Thyroid gland (tissue), 4 donors: ENCODE data around the gene STRC. TPM values are rescaled to one million over a fixed set of nuclear protein-coding genes. Genes with fewer than 3 reads are reported as not detected.
"Not testable (repeated sequence)": the region's sequence is repeated elsewhere in the genome, so short reads cannot be mapped to it uniquely, and the experiment has no call there.

Experiments used
- DNase-seq, 2 donors: peaks; one replicate each; pipeline ENCODE4 v3.0.0-alpha.2; 2019
- H3K27ac ChIP-seq, 3 donors: fragments of 200-600 bp; sonication (generic); 1 replicate in 2 of 3; 2 replicates in 1 of 3; pipeline ENCODE4 v1.5.1; 2016 to 2019; ENCODE audit warnings: mild to moderate bottlenecking in 1 of 3, moderate library complexity in 1 of 3
- H3K27me3 ChIP-seq: fragments of 200-600 bp; sonication (generic); one replicate; pipeline ENCODE4 v1.5.1; 2019
- H3K36me3 ChIP-seq, 2 donors: fragments of 200-600 bp; sonication (generic); one replicate each; pipeline ENCODE4 v1.5.1; 2016 to 2019
- H3K4me1 ChIP-seq, 2 donors: fragments of 200-600 bp; sonication (generic); one replicate each; pipeline ENCODE4 v1.5.1; 2017 to 2019
- H3K4me3 ChIP-seq, 3 donors: fragments of 200-600 bp; sonication (generic); replicated peaks in 1 of 3; 1 replicate in 2 of 3; 2 replicates in 1 of 3; pipeline ENCODE4 v1.5.1; 2016; ENCODE audit warnings: mild to moderate bottlenecking in 1 of 3
- H3K9me3 ChIP-seq: fragments of 200-600 bp; sonication (generic); one replicate; pipeline ENCODE4 v1.5.1; 2017
- POLR2A ChIP-seq, 2 donors: fragments of 450-650 bp; IDR thresholded peaks; one replicate each; pipeline ENCODE4 v1.6.1; 2017; ENCODE audit warnings: antibody characterized with exemption in 2 of 2, mild to moderate bottlenecking in 2 of 2, moderate library complexity in 1 of 2
- WGBS, 2 donors: methylation state at CpG; one replicate each; pipeline ENCODE4 v1.1.5; 2017; 5-methylcytosine and 5-hydroxymethylcytosine counted together
- intact Hi-C: fragments of 100-400 bp; cut with DNase I; formaldehyde crosslinking; loops from one replicate; pipeline ENCODE4 v1.15.1; 2023
- total RNA-seq, 4 donors: library from RNA; depleted of rRNA; stranded (reverse); fragments of >200 nt; gene quantifications; one replicate each; pipeline ENCODE4 v1.2.3, GENCODE V29; 2016
- TF ChIP-seq, protein P1 (sequence below), 6 experiments: fragments of 200-600 bp in 3 of 6; fragments of 450-650 bp in 3 of 6; sonication (generic) in 3 of 6; IDR thresholded peaks; one replicate each; pipeline ENCODE4 v1.5.1; 2016 to 2019; ENCODE audit warnings: antibody characterized with exemption in 6 of 6, mild to moderate bottlenecking in 2 of 6, inconsistent platforms in 1 of 6, moderate library complexity in 1 of 6

Gene STRC
- total RNA-seq: 1 to 10 TPM in 3 of 4 donors, under 1 TPM in 1; 0.13 to 1.3 (median 1.2) TPM

DNA sequence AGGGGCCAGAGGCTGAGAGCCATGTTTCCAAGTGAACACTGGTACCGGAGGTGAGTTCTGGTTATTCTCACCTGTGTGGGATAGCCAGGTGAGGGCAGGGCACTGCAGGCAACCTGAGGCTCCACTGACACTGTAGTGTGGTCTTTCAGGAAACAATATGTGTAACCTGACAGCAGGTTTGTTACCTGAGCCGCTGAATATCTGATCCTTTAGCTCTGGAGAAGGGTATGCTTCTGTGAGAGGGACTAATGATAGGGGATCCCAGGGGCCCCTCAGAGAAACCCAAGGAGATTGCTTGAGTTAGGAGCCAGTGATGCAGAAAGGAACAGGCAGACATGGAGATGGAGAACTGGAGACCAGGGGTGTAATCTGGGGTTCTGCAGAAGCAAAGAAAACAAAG lies at the start of gene STRC:
Gene STRC, minus strand, starts transcription at position 101 of the 400 bp plus-strand sequence. Its CDS starts 78 bp downstream, at position 23.
- H3K27me3 ChIP-seq, H3K9me3 ChIP-seq, intact Hi-C loops, H3K4me3 ChIP-seq, DNase-seq, H3K36me3 ChIP-seq, H3K27ac ChIP-seq, H3K4me1 ChIP-seq: not testable (repeated sequence)
- no CpG with 5 or more reads among the region's 2 CpGs for WGBS, 2 donors

DNA sequence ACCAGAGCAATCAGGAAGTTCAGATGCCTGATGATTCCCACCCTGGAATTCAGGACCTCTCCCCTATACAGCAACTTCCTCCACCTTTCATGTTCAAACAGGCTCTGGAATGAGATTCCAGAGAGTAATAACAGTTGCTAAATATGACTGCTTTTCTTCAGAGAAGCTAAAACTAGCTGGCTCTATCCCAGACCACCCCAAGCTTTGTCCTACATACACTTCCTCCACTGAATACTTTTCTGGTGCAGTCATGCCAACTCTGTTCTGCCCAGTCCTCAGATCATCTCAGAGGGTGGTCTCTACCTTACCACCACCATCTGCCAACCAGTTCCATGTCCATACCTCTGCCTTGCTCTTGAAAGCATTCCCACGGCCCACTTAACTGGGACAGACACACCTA lies 47.6 kb upstream of the STRC start:
- H3K27me3 ChIP-seq, H3K4me3 ChIP-seq, DNase-seq, H3K9me3 ChIP-seq, H3K4me1 ChIP-seq, H3K27ac ChIP-seq, intact Hi-C loops, H3K36me3 ChIP-seq: not testable (repeated sequence)
- WGBS, 2 donors: no CpG with 5 or more reads among the region's 1 CpG

DNA sequence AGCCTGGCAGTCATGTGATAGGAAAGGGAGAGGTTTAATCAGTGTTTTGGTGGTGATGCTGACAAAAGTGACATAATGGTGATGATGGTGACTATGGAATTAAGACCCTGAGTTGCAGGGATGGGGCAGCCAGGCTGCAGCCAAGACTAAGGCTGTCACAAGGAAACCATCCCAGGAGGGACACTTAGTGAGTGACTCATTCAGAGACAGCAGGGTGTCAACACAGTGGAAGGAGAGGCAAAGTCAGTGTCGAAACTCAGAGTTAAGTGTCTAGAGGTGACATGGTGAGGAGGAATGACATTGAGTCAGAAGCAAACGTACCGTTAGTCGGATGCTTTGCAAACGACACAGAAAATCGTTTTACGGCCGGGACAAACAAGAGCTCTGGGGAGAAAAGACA lies 44.7 kb upstream of the STRC start:
- H3K9me3 ChIP-seq, DNase-seq, H3K36me3 ChIP-seq, intact Hi-C loops, H3K27me3 ChIP-seq, H3K4me3 ChIP-seq, H3K27ac ChIP-seq, H3K4me1 ChIP-seq: not testable (repeated sequence)
- WGBS, 2 donors: no CpG with 5 or more reads among the region's 8 CpGs

DNA sequence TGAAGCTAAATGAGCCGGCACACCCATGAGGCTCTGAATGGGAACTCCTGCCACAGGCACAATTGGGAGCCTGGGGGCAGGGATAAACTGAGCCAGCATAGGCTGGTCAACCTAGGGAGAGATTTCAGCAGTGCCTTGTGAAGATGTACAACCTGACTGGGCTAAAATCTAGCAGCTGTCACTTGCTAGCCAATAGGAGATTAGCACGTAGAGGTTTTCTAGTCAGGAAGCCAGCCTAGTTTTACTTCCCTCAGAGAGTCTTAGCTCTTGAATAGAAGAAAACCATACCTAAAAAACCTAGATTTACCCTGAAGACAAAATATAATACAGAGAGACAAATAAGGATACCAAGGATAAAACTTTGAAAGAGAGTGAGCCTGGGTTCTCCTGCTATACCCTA lies 43.7 kb upstream of the STRC start:
- H3K27me3 ChIP-seq, H3K4me3 ChIP-seq, intact Hi-C loops, H3K36me3 ChIP-seq, DNase-seq, H3K9me3 ChIP-seq, H3K4me1 ChIP-seq, H3K27ac ChIP-seq: not testable (repeated sequence)
- WGBS, 2 donors: no CpG with 5 or more reads among the region's 2 CpGs

DNA sequence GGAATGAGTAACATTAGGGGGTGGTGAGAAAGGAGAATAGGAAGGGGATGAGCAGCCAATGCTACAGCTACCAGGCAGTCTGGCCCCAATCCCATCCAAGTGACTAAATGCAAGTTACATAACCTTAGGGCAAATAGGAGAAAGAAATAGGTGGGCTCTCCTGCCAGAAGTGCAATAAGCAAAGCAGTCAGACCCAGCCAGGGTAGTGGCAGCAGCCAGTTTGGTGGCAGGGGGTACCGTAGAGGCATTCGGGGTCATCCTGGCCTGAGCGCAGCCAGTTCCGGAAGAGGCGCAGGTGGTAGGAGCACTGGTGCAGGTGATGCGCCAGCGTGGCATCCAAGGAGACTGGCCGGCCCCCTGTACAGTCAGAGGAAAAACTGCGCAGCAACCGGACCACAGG lies 41.1 kb upstream of the STRC start:
- H3K9me3 ChIP-seq, H3K27me3 ChIP-seq, H3K4me3 ChIP-seq, H3K36me3 ChIP-seq, intact Hi-C loops, DNase-seq, H3K27ac ChIP-seq, H3K4me1 ChIP-seq: not testable (repeated sequence)
- WGBS, 2 donors: no CpG with 5 or more reads among the region's 10 CpGs

DNA sequence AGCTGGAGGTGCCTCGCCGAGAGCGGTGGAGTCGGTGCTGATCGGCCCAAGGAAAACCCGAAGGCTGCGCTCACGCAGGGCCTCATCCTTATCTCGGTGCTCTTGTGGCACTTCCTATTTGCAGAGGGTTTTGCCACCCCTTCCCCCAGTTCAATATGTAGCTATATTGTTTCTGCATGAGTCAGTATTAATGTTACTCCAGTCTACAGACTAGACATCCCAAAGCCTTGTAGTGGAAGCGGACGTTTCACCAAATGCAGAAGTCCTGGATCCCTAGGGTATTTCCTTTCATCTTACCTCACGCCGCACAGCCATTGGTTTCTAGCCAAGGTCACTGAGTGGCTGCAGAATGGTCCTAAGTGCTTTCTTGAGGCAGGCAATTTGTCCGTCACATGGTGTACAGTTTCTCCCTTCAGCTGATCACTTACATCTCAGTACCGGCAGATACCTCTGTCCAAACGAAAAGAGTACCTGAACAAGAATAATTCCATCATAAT lies 30.9 kb upstream of the STRC start:
- H3K36me3 ChIP-seq, H3K4me1 ChIP-seq, H3K27ac ChIP-seq, H3K27me3 ChIP-seq, DNase-seq, intact Hi-C loops, H3K9me3 ChIP-seq, H3K4me3 ChIP-seq: not testable (repeated sequence)
- 94 to 96% methylated on average over 7 to 16 of the region's 16 CpGs for WGBS, 2 donors

DNA sequence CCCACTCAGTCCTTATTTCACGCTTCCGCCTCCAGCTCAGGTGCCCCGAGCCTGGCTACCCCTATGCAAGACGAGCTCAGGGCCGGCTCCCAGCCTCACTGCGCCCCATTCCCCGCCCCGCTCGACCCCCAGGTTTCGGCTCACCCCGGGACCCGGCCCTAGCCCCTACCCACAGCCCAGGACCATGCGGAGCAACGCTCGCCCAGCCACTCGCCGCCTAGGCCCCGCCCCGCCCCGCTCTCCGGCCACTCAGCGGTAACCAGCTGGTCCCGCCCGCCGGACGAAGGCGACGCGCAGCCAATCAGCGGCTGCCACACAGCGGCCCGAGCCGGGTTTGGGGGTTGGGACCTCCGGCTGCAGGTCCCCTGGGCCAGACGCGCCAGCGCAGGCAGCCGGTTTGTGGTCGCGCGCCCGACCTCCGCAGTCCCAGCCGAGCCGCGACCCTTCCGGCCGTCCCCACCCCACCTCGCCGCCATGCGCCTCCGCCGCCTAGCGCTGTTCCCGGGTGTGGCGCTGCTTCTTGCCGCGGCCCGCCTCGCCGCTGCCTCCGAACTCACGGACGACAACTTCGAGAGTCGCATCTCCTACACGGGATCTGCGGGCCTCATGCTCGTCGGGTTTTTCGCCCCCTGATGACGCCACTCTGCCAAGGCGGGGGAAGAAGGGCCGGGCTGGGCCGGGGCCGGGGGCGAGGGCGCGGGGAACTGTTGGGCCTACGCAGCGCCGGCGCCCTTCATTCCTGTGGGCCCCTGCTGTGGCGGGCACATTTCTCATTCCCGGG lies 30.2 kb upstream of the STRC start, which contains the start of gene CATSPER2:
Gene CATSPER2, minus strand, starts transcription at position 196 of the 781 bp plus-strand sequence. CDS start 783 bp downstream, outside the sequence.
- 83 to 91% methylated on average over 63 to 78 of the region's 85 CpGs for WGBS, 2 donors
- no peak within 1 kb of the TSS for H3K27ac ChIP-seq
- DNase-seq: no peak
- H3K27me3 ChIP-seq: no peaks in the 10 kb centered on the region
- no peak within 1 kb of the TSS for H3K4me3 ChIP-seq
- H3K36me3 ChIP-seq: peaks cover 0 to 4% of the 10 kb centered on the region in 2 donors
- H3K4me1 ChIP-seq: no peaks in the 10 kb centered on the region
- intact Hi-C loops: no loop called here
- H3K9me3 ChIP-seq: no peaks in the 10 kb centered on the region
- no peak for TF ChIP-seq POLR2A (IDR thresholded peaks at IDR 0.05)
- TF ChIP-seq, protein P1, sequence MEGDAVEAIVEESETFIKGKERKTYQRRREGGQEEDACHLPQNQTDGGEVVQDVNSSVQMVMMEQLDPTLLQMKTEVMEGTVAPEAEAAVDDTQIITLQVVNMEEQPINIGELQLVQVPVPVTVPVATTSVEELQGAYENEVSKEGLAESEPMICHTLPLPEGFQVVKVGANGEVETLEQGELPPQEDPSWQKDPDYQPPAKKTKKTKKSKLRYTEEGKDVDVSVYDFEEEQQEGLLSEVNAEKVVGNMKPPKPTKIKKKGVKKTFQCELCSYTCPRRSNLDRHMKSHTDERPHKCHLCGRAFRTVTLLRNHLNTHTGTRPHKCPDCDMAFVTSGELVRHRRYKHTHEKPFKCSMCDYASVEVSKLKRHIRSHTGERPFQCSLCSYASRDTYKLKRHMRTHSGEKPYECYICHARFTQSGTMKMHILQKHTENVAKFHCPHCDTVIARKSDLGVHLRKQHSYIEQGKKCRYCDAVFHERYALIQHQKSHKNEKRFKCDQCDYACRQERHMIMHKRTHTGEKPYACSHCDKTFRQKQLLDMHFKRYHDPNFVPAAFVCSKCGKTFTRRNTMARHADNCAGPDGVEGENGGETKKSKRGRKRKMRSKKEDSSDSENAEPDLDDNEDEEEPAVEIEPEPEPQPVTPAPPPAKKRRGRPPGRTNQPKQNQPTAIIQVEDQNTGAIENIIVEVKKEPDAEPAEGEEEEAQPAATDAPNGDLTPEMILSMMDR (IDR thresholded peaks at IDR 0.05): no peak

DNA sequence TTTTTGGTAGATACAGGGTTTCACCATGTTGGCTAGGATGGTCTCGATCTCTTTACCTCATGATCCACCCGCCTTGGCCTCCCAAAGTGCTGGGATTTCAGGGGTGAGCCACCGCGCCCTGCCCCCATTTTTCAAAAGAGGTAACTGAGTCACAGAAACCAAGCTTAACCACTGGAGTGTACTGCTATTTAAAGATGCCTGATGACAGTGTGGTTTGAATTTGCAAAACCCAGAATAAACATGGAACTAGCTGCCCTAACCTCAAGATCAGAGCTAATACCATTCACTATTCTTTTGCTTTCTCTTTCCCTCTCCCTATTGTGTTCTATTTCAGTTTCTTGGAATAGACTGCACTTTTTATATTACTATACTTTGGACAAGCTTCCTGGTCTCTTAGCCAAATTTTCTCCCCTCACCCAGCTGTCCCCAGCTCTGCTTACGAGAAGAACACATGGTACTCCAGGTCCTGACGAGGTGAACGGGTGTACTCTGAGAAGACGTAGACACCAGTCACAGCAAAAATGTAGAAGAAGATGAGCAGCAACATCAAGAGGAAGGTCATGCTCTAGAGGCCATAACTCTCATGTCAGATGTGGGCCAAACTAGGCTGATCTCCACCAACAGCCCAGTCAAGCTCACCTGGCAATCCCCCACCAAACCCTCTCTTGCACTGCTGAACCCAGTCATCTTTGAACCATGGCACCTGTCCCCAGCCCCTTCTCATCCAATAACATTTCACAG lies 20.0 kb upstream of the STRC start:
- H3K27me3 ChIP-seq, intact Hi-C loops, H3K36me3 ChIP-seq, H3K9me3 ChIP-seq, H3K4me1 ChIP-seq, H3K4me3 ChIP-seq, DNase-seq, H3K27ac ChIP-seq: not testable (repeated sequence)
- 89 to 94% methylated on average over 8 of the region's 8 CpGs for WGBS, 2 donors

DNA sequence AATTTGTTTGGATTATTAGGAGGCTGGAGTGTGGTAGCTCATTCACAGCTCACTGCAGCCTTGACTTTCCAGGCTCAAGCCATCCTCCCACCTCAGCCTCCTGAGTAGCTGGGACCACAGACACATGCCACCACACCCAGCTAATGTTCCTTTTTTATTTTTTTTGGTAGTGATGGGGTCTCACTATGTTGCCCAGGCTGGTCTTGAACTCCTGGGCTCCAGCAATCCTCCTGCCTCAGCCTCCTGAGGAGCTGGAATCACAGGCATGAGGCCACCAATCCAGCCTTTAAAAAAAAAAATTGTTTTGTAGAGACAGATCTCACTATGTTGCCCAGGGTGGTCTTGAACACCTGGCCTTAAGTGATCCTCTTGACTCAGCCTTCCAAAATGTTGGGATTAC lies 8.3 kb upstream of the STRC start:
- H3K27ac ChIP-seq, intact Hi-C loops, H3K27me3 ChIP-seq, DNase-seq, H3K36me3 ChIP-seq, H3K9me3 ChIP-seq, H3K4me3 ChIP-seq: not testable (repeated sequence)
- peaks cover 13 to 14% of the 10 kb centered on the region in 2 donors for H3K4me1 ChIP-seq
